RCC 7860 (cell line): ENCODE data around the gene PDZRN3.
"Not testable (repeated sequence)": the region's sequence is repeated elsewhere in the genome, so short reads cannot be mapped to it uniquely, and the experiment has no call there.

Source experiments
- DNase-seq: peaks from one replicate; pipeline ENCODE4 v3.0.0-alpha.2; 2015; ENCODE audit warnings: low spot score
- FAIRE-seq: peaks from 2 replicates; lab custom pipeline; 2012; peaks lifted over from hg19 to GRCh38; lab: Jason Lieb, UNC

The PDZRN3 gene

DNA sequence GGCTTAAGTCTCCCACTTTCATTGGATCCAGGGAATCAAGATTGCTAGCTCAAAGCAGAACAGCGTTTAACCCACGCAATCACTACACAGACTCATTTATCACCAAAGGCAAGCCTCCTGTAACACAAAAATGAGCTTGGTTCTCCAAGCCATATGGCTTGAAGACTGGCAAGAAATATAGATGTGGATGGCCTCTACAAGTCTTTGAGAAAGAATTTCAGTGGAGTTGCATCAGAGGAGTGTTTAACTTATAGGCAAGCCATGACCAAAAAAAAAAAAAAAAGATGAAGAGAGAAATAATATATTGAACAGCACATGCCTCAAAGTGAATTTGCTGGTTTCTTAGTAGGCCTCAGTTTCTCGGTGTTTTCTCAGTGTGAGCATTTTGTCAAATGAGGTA, 27.3 kb downstream of the PDZRN3 start:
- FAIRE-seq (no peak), DNase-seq (no peak)

DNA sequence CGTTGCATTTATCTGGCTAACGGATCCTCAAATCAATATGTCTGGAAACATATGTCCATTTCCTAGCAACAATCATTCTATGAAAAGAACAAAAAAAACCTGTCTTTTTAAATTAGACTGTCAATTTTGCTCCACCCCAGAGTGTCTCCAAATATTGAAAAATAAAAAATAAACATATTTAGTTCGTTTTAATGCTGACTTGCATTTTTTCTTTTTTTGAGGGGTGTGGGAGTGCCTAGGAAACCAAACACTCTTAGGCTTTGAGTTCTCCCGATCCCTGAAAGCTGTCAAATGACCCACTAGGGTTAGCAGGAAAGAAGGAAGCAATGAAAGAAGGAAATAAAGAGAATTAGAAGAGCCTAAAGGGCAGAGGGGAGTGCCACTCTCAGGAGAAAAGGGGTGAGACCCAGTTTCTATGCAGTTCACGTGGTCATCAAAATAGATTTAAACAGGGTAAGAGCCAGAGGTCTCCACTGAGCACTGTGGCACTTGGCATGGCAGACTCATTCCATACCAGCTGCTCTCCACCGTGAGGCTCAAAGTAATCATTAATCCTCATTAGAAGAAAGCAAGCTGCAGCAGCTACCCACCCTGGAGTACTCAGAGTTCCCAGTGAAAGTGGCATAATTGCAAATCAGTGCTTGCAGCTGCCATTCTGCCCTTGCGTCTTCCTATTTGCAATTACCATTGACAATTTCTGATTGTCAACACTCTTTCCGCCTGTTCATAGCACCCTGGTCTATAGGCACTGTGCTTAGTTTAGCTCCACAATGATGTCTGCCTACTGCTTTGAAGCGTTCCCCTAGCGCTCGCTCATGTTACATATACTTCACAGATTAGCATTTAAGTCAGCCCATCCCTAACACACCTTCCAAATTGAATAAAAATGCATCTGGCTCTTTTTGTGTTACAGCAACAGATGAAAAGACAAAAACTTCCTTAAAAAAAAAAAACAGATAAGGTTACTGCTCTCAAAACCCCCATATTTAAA, 32.3 kb downstream of the PDZRN3 start:
- DNase-seq = no peak

DNA sequence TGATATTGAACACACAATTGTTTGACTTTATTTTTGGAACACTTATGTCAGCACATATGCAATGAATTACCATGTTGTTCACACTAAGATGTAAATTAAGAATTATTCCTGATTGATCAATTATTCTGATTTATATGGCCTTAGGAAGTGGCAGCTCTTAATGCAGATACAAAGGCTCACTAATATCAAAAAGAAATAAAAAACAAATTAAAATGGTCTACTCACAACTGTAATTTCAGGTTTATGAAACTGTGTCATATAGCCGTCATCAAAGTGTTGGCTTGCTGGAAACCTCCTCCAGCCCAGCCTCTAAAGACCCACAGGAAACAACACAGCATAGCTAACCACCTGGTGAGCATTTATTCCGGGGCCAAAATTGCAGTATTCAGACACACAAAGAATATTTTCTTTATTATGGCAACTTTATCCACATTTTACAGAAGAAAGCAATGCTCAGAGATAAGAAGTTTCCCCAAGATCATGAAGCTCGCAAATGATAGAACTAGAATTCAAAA, 33.4 kb downstream of the PDZRN3 start:
- FAIRE-seq = no peak

More for the DNA sequence above, 32.3 kb downstream of the PDZRN3 start:
- no peak for FAIRE-seq

DNA sequence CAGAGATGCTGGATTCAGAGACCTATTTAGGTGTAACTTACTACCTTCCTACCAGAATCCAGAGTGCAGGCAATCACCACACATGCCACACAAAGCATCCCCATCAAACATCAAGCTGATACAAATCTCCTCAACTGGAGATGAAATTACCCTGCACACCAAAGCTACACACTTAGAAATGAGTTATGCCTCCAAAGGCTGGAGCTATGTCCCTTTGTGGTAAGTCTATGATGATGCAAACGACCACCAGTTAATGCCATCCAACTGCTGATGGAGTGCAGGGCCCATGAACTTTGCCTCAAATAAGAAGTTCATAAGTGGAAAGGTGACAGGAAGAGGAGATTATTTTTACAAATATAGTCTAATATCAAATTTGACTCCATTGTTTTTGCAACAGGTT, 38.1 kb downstream of the PDZRN3 start:
- FAIRE-seq (no peak), DNase-seq (no peak)

More for the DNA sequence above, 33.4 kb downstream of the PDZRN3 start:
- no peak for DNase-seq

DNA sequence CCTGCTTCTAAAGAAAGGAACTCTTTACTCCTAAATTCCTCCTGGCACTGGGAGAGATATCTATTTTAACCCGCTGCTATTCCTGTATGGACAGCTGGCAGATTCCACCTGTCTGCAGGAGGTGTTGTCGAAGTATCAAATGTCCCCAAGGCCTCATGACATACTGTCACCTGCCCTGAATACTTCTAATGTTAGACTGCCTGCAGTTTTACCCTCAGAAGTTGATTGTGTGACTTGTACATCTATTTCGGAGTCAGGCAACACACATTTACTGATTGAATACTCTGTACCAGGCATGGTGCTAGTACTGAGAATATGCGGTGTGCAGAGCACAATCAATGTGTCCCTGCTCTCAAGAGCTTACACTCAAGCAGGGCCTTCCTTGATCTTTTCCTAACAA, 38.6 kb downstream of the PDZRN3 start:
- FAIRE-seq (no peak), DNase-seq (no peak)

DNA sequence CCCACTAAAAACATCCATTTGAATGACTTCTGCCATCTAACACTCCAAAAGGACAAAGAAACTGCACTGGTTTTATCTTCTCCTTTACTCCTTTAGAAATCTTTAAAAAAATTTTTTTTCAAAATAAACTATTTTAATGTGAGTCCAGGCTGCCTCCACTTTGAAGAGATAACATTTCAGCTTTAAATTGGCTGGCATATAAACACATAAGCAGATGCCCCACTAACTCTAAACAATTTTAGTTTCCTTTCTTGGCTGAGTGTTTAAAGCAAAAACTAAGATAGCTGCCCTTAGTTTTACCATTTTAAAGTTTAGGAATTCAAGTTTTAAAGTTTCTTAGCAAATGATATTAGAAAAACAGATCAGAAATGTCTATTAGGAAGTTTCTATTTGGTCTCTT, 39.9 kb downstream of the PDZRN3 start:
- no peak for FAIRE-seq

DNA sequence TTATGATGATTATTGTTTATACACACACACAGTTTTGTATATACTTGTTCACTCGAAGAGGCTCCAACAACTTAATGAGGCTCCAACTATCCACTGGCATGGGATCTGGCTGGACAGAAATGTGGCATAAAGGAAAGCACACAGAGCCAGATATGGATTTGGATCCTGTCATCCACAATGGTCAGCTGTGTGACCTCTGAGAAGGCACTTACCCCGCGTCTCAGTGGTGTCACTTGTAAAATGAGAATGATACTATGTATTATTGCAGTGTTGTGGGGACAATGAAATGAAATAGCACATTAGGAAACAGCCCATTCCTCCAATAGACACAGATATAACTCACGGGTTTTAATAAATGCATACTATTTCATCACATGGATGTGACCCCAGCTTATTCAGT, 42.2 kb downstream of the PDZRN3 start:
- FAIRE-seq (no peak), DNase-seq (no peak)

More for the DNA sequence above, 39.9 kb downstream of the PDZRN3 start:
- DNase-seq = no peak

DNA sequence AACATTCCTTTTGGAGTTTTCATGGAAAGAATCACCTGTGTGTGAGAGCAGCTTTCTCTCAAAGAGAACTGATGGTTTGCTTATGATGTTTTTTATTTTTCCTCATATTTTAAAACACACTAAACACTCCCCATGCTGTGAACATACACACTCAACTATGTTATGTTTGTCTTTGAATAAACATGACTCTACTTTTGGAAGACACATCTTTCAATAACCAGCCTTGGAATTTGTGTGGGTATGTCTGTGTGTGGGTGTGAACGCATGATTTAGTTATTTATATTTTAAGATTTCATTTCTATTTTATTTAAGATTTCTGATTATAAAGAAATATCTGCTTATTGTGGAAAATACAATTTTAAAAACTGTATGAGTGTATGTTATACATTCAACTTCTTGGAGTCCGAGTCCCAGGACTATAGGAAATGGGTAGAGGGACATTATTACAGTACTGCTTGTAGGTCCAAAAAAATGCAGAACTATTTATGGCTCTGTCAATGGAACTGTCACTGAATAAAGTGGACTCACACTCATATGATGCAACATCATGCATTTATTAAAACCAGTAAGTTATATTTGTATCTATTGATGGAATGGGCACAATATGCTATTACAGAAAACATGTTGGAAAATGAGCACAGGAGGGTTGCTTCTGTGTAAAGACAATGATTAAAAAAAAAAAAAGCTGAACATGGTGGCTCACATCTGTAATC, 43.5 kb downstream of the PDZRN3 start:
- DNase-seq = no peak
- FAIRE-seq = no peak

DNA sequence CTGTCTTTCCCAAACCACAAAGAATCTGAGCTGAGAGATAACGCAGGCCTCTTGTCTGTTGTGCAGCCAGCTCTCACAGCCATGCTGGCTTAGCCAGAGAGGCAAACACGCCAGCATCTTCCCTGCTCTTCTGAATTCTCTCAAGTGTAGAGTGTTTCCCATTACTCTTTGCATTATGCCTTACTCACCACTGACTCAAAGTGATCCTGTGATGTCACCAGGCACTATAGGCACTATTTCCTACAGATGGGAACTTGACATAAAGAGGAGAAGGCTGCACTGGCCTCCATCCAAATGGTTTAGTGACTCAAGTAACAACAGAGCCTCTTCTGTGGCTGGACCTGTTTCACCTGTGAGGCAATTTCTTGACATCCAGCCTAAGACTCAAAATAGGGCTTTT, 44.4 kb downstream of the PDZRN3 start:
- no peak for DNase-seq
- no peak for FAIRE-seq

DNA sequence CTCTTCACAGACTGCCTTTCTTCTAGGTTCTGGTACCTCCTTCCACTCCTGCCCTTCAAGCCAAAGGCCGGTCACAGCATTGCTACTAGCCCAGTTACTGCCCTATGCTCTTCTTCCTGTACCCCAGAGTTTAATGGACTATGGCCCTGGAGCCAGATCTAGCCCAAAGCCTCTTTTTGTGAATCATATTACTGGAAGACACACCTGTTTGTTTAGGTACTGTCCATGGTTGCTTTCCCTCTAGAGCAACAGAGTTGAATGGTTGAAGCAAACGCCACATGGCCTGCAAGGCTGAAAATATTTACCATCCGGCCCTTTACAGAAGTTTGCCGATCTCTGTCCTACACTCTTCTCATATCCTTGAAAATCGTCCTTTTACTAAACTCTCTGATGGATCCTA, 47.0 kb downstream of the PDZRN3 start:
- FAIRE-seq (no peak), DNase-seq (no peak)

DNA sequence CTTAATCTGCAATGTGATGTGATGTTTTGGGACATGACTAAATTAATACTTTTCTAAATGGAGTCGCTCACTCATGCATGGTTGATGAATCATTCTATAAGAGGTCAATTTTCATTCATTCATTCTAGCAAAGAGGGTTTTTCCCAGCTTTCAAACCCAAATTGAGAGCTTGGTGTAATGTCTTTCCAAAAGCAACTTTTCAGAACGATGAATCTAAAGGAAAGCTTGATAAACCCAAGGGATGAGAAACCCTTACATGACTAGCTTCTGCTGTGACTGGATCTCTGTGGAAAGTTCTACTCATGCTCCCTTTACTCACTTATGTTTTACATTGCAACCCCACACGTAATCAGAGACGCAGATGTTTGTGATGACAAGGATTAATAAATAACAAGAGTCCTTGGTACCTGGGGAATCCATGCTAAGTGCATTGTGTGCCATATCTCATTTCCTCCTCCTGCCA, 47.7 kb downstream of the PDZRN3 start:
- DNase-seq = no peak

DNA sequence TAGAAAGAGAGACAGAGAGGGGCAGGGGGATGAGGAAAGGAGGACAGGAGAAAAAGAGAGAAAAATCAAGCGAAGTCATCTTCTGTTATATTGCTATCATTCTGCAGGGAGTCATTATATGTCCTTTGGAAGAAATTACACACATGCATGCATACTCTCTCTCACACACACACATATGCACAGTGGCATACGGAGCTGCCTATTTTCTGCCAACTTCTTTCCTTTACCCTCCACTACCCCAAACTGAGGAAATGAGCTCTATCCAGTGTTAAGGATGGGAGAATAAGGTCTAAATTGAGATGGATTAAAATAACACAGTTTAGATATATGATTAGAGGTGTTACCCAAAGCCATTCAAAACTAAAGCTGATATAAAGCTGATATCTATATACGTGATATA, 48.8 kb downstream of the PDZRN3 start:
- no peak for FAIRE-seq
- DNase-seq = no peak

More for the DNA sequence above, 47.7 kb downstream of the PDZRN3 start:
- no peak for FAIRE-seq

DNA sequence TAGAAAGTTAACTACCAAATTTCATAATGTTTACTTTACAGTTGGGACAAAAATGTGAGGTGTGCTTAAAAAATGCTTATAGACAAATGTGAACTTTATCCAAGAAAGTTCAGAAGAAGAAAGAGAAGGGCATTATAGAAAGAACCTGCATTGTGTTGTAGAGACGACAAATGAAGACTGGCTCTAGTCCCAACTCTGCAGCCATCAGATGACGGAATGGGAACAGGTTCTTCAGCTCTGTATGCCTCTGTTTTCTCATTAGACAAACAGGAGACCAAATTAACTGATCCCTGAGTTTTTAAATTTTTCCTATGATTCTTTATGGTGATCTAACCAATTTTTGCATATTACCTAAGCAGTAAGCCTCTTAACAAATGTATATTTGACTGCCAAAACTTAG, 49.2 kb downstream of the PDZRN3 start:
- DNase-seq (no peak), FAIRE-seq (no peak)

DNA sequence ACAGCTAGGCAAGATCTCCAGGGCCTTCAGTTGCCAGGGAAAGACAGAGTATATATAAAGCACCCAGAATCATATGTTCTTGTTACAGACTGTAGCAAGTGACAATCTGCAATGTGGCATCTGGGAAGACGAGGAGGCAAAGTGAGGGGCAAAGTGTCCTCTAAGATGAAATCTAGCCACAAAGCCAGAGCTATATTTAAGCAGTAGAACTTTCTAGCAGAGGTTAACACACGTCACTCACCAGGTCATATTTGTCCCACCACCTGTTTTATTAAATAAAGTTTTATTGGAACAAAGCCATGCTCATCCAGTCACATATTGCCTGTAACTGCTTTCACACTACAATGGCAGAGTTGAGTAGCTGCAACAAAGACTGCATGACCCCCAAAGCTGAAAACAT, 51.5 kb downstream of the PDZRN3 start:
- FAIRE-seq = no peak
- no peak for DNase-seq

DNA sequence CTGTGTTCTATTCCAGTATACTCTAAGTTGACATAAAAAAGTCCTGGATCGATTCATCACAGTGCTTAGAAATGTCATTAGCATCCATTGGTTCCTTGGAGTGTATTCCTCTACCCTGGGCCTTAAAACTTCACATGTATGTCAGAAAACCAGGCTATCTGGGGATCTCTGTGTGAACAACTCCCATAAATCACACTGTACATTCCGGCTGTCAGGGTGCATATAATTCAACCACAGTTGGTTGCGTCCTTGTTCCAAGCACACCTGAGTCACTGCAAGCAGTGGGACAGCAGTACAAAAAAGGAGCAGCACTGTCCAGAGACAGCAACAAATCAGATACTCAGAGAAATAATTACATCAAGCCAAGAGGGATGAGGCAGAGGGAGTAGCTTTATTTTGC, 52.4 kb downstream of the PDZRN3 start:
- no peak for DNase-seq
- FAIRE-seq = no peak

DNA sequence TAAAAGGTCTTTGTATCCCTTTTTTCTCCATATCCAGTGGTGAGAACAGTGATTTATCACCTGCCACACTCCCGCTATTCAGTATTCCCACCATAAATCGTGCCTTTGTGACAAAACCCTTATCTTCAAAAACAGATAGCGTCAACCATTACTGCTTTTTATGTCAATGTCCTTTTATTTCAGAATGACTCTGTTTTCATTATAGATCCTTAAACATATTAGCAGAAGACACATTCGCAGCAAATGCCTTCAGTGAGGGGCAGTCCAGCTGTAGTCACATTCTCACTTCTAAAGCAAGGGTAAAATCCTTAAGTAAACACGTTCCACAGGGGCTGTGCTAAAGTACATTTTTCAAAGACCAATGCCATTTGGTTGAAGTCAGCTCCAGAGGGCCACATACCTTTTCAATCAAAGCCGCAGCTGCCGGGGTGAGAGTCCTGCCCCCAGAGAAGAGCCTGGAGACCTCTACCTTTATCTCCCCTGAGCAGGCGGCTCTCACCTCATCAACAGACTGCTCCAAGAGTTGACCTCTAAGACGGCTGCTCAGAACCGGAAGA, 53.4 kb downstream of the PDZRN3 start:
- FAIRE-seq (no peak), DNase-seq (no peak)

DNA sequence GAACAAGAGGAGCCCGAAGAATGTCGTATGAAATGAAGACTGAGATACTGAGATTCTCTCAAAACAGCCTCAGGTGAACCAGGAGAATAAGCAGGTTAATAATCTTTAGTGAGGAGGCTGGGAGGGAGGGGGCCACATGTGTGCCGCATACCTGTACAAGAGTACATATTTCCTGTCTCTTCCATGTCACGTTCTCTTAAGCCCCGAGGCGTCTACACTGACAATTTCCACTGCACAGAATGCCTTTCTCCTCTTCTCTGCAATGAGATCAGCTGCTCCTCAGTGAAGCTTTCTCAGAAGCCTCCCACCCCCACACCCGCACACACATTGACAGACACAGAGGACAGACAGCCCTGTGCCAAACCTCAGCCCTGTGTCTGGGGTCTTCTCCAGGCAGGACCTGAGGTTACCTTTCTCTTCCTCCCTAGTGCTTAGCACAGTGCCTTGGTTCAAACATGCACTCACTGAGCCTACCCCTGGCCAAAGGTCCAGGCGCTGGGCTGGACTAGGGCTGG, 55.4 kb downstream of the PDZRN3 start:
- DNase-seq (no peak), FAIRE-seq (no peak)

DNA sequence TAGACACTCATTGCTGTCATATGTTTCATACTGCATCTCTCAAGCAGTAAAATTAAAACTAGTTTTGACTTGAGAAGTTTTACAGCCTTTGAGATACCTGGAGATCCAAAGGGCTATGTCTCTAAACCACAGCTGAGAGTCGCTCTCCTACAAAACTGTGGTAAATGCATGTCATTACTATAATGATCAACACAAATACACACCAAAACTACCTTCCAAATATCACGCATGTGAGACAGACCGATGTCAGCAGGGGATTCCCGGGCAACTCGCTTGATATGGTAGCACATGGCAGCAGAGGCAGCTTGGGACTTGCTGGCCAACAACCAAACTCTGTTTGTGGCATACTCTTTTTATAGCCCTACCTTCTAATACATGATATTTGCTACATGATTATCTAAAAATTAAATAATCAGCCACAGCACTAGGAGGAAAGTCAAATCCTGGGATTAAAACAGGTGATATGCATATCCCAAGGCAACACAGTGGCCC, 56.3 kb downstream of the PDZRN3 start:
- FAIRE-seq = no peak

DNA sequence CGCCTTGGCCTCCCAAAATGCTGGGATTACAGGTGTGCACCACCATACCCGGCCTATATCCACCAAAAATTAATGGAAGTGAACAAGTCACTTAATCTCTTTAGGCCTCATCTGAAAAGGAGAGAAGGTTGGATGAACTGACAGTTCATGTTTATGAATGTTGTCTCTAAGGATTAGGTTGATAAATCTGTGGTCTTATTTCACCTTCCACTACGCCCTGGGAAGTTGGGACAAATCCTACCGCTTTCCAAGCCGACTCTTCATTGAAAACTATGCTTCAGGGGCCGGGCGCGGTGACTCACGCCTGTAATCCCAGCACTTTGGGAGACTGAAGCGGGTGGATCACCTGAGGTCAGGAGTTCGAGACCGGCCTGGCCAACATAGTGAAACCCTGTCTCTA, 59.4 kb downstream of the PDZRN3 start:
- FAIRE-seq, DNase-seq: not testable (repeated sequence)

More for the DNA sequence above, 56.3 kb downstream of the PDZRN3 start:
- no peak for DNase-seq

DNA sequence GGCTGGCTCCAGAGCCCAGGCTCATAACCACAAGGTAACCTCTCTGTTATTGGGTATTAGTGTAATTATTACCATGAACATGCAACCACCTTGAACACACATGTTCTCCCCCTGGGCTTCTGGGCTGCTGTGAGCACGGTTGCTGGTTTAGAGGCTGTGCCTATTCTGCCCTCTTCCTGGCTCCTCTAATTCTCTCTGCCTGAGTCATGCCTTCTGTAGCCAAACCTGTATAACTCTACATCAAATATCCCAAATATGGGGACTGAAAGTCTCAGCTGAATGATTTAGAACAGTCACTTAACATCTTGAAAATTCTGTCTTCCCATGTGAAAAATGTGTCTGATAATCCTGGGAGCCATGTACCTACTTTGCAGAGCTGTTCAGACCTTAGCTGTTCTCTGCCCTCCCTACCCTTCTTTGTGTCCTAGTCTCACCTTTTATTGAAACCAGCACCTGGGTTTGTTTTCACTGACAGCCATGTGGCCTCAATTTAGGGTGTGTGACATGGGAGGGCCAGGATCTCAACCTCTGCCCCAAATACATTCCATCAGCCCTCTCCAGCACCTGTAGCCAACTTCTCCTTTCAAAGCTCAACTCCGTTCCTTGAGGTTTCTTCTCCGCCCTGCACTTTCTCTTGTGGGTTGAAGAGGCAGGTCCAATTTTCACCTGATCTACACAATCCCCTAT, 60.7 kb downstream of the PDZRN3 start:
- FAIRE-seq (no peak), DNase-seq (no peak)
